CD14-positive monocyte (primary cell): ENCODE results near the gene TMEM236. TPM values are rescaled to one million over a fixed set of nuclear protein-coding genes. Genes with fewer than 3 reads are reported as not detected.

Source experiments
- DNase-seq, 3 donors: peaks; one replicate each; pipeline ENCODE4 v3.0.0-alpha.2; 2011 to 2022
- H2AFZ ChIP-seq: 2 replicates; pipeline ENCODE4 v1.6.0; 2012; ENCODE audit warnings: mild to moderate bottlenecking, low read depth, low read length, inconsistent platforms; ENCODE audit not compliant: insufficient read depth, poor library complexity, severe bottlenecking
- H3K27ac ChIP-seq, 2 donors: 1 replicate in 1 of 2; 2 replicates in 1 of 2; pipeline ENCODE4 v1.5.1; 2012 to 2013; ENCODE audit warnings: low read length in 2 of 2, control low read depth in 1 of 2, inconsistent platforms in 1 of 2, low read depth in 1 of 2, mild to moderate bottlenecking in 1 of 2
- H3K27me3 ChIP-seq, 2 donors: one replicate each; pipeline versions ENCODE4 v1.6.0 to v1.6.1; 2011 to 2013; ENCODE audit warnings: low read length in 2 of 2; ENCODE audit not compliant: control insufficient read depth in 2 of 2, insufficient read depth in 2 of 2
- H3K36me3 ChIP-seq, 2 donors: replicated peaks in 1 of 2; 1 replicate in 1 of 2; 2 replicates in 1 of 2; pipeline versions ENCODE4 v1.5.1 to v1.6.1; 2012 to 2013; ENCODE audit warnings: low read length in 2 of 2, control low read depth in 1 of 2, inconsistent platforms in 1 of 2, mild to moderate bottlenecking in 1 of 2; ENCODE audit not compliant: insufficient read depth in 2 of 2, control insufficient read depth in 1 of 2
- H3K4me1 ChIP-seq, 2 donors: 1 replicate in 1 of 2; 2 replicates in 1 of 2; pipeline versions ENCODE4 v1.5.1 to v1.6.1; 2012 to 2013; ENCODE audit warnings: low read length in 2 of 2, control low read depth in 1 of 2, inconsistent platforms in 1 of 2, mild to moderate bottlenecking in 1 of 2, moderate library complexity in 1 of 2; ENCODE audit not compliant: insufficient read depth in 2 of 2, control insufficient read depth in 1 of 2
- H3K4me2 ChIP-seq: replicated peaks from 2 replicates; pipeline ENCODE3; 2012; ENCODE audit warnings: low read length, moderate library complexity, mild to moderate bottlenecking; ENCODE audit not compliant: poor library complexity, severe bottlenecking; ENCODE audit errors: extremely low read depth
- H3K4me3 ChIP-seq, 3 experiments: fragments of 200-600 bp in 1 of 3; sonication (generic) in 1 of 3; replicated peaks in 1 of 3; 1 replicate in 2 of 3; 2 replicates in 1 of 3; pipeline ENCODE4 v1.5.1; 2011 to 2013; ENCODE audit warnings: low read length in 3 of 3, mild to moderate bottlenecking in 3 of 3, control low read depth in 2 of 3, low read depth in 2 of 3, inconsistent platforms in 1 of 3, moderate library complexity in 1 of 3
- H3K79me2 ChIP-seq: 2 replicates; pipeline ENCODE4 v1.6.0; 2012; ENCODE audit warnings: mild to moderate bottlenecking, control low read depth, inconsistent platforms, low read length, moderate library complexity; ENCODE audit not compliant: insufficient read depth
- H3K9ac ChIP-seq: 2 replicates; pipeline ENCODE4 v1.6.0; 2017; ENCODE audit warnings: low read length, mild to moderate bottlenecking; ENCODE audit not compliant: insufficient read depth, poor library complexity, severe bottlenecking
- H3K9me3 ChIP-seq, 2 donors: replicated peaks in 1 of 2; 1 replicate in 1 of 2; 2 replicates in 1 of 2; pipeline versions ENCODE4 v1.5.1 to v1.6.1; 2012 to 2013; ENCODE audit warnings: low read length in 2 of 2, control low read depth in 1 of 2; ENCODE audit not compliant: control insufficient read depth in 1 of 2, insufficient read depth in 1 of 2
- H4K20me1 ChIP-seq: 2 replicates; pipeline ENCODE4 v1.6.0; 2012; ENCODE audit warnings: mild to moderate bottlenecking, low read length, control low read depth, moderate library complexity; ENCODE audit not compliant: insufficient read depth
- H3K27ac Mint-ChIP-seq, 7 donors: one replicate each; pipeline ENCODE4 v1.8.0; 2020; ENCODE audit warnings: mild to moderate bottlenecking in 7 of 7, mixed read lengths in 7 of 7, moderate library complexity in 6 of 7, inconsistent platforms in 2 of 7
- H3K27me3 Mint-ChIP-seq, 3 donors: one replicate each; pipeline ENCODE4 v1.8.0; 2021 to 2022; ENCODE audit warnings: low read depth in 3 of 3, mild to moderate bottlenecking in 3 of 3, mixed read lengths in 3 of 3, moderate library complexity in 3 of 3, inconsistent platforms in 1 of 3
- H3K36me3 Mint-ChIP-seq, 2 donors: one replicate each; pipeline ENCODE4 v1.8.0; 2020; ENCODE audit warnings: mixed read lengths in 2 of 2, inconsistent platforms in 1 of 2, mild to moderate bottlenecking in 1 of 2
- H3K4me1 Mint-ChIP-seq: one replicate; pipeline ENCODE4 v1.8.0; 2020; ENCODE audit warnings: mild to moderate bottlenecking, mixed read lengths
- H3K4me3 Mint-ChIP-seq, 2 donors: one replicate each; pipeline ENCODE4 v1.8.0; 2020; ENCODE audit warnings: mild to moderate bottlenecking in 2 of 2, mixed read lengths in 2 of 2, moderate library complexity in 1 of 2
- H3K9me3 Mint-ChIP-seq, 7 donors: one replicate each; pipeline ENCODE4 v1.8.0; 2020 to 2022; ENCODE audit warnings: mixed read lengths in 7 of 7, mild to moderate bottlenecking in 6 of 7, moderate library complexity in 6 of 7, inconsistent platforms in 2 of 7
- WGBS: methylation state at CpG from one replicate; pipeline ENCODE4 v1.1.5; 2013; ENCODE audit warnings: missing lambda C conversion rate; ENCODE audit not compliant: insufficient coverage; 5-methylcytosine and 5-hydroxymethylcytosine counted together
- intact Hi-C, 2 donors: fragments of 100-400 bp; cut with micrococcal nuclease; formaldehyde crosslinking; loops; one replicate each; pipeline versions ENCODE4 v1.15.0 to v1.15.1; 2023
- polyA plus RNA-seq, 3 donors: library from polyadenylated mRNA; depleted of rRNA in 1 of 3; unstranded in 2 of 3; stranded (reverse) in 1 of 3; fragments of 300-500 nt in 2 of 3; fragments of >200 nt in 1 of 3; fragmentation: Illumina TruSeq in 2 of 3; gene quantifications; 1 replicate in 2 of 3; 2 replicates in 1 of 3; pipeline ENCODE4 v1.2.3, GENCODE V29; 2012 to 2021
- TF ChIP-seq, protein P1 (sequence below): fragments of 200-600 bp; IDR thresholded peaks from one replicate; pipeline ENCODE4 v1.8.0; 2022; ENCODE audit warnings: antibody characterized with exemption, mild to moderate bottlenecking

The TMEM236 gene
- polyA plus RNA-seq, 3 donors, result 0.08 TPM; not detected in 2

DNA sequence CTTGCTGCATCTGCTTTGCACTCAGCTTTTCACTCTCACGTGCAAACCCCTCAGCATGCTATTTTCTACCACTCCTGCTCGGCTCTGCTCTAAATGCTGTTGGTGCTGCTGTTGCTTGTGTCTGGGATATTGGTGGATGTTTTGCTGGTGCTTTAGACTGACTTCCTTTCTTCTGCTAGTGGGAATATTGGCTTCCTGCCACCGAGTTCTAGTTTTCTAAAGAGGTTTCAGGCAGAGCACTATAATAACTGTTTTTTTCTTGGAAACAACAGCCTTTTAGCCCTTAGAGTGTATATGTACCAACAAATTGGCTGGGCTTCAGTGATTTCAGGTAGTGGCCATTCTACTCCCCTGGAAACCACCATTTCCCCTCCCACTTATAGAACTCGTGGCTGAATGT, 27.8 kb downstream of the TMEM236 start:
- no peaks in the 10 kb centered on the region for H3K9me3 Mint-ChIP-seq
- 0% methylated on average over 1 of the region's 4 CpGs for WGBS
- no peak overlapping the region for H2AFZ ChIP-seq

DNA sequence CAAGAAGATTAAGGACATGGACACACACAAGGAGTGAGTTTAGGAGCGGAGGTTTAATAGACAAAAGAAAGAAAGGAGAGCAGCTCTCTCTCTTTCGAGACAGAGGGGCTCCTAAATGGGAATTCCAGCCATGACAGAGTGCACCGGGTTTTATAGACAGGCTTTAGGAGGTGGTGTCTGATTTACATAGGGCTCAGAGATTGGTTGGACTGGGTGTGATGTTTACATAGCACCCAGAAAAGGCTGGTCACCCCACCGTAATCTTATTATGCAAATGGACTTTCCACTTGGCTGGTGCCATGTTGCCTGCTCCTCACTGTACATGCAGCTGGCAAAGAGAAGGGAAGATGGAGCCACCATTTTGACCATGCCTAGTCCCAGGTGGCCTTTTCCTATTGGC, 28.7 kb downstream of the TMEM236 start:
- no peak overlapping the region for H3K4me3 ChIP-seq
- H3K9ac ChIP-seq, result no peak overlapping the region
- H3K36me3 ChIP-seq, result no peaks in the 10 kb centered on the region
- H3K4me2 ChIP-seq, result no peak overlapping the region
- no peak for DNase-seq
- H3K4me1 ChIP-seq, result peaks cover 27 to 29% of the 10 kb centered on the region in 2 donors
- Mint-ChIP-seq H3K27me3 (peaks cover 3 to 4% (median 3%) of the 10 kb centered on the region in 3 donors), H3K4me3 (no peak overlapping the region), H3K27ac (no peak overlapping the region), H3K4me1 (peaks cover 36% of the 10 kb centered on the region), H3K36me3 (no peaks in the 10 kb centered on the region), H3K9me3 (no peaks in the 10 kb centered on the region)
- H3K27ac ChIP-seq, result no peak overlapping the region
- no peaks in the 10 kb centered on the region for H4K20me1 ChIP-seq
- no peaks in the 10 kb centered on the region for H3K79me2 ChIP-seq
- no peaks in the 10 kb centered on the region for H3K9me3 ChIP-seq
- H2AFZ ChIP-seq, result no peak overlapping the region
- TF ChIP-seq, protein P1, sequence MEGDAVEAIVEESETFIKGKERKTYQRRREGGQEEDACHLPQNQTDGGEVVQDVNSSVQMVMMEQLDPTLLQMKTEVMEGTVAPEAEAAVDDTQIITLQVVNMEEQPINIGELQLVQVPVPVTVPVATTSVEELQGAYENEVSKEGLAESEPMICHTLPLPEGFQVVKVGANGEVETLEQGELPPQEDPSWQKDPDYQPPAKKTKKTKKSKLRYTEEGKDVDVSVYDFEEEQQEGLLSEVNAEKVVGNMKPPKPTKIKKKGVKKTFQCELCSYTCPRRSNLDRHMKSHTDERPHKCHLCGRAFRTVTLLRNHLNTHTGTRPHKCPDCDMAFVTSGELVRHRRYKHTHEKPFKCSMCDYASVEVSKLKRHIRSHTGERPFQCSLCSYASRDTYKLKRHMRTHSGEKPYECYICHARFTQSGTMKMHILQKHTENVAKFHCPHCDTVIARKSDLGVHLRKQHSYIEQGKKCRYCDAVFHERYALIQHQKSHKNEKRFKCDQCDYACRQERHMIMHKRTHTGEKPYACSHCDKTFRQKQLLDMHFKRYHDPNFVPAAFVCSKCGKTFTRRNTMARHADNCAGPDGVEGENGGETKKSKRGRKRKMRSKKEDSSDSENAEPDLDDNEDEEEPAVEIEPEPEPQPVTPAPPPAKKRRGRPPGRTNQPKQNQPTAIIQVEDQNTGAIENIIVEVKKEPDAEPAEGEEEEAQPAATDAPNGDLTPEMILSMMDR, result no peak
- intact Hi-C loops, result loop anchor here in 1 of 2 donors (10.0 kb wide), 1 partner anchor 54 kb away; no protein-coding TSS in a partner anchor
- WGBS, result 98% methylated on average over 3 of the region's 4 CpGs
- H3K27me3 ChIP-seq, result no peaks in the 10 kb centered on the region

More for the DNA sequence above, 27.8 kb downstream of the TMEM236 start:
- H3K79me2 ChIP-seq, result no peaks in the 10 kb centered on the region
- H3K36me3 ChIP-seq, result no peaks in the 10 kb centered on the region
- no peak for DNase-seq
- H3K4me1 Mint-ChIP-seq, result peaks cover 26% of the 10 kb centered on the region
- peaks cover 1 to 3% (median 3%) of the 10 kb centered on the region in 3 donors for H3K27me3 Mint-ChIP-seq
- H3K27ac ChIP-seq, result no peak overlapping the region
- no peak overlapping the region for H3K4me2 ChIP-seq
- TF ChIP-seq, protein P1, result no peak
- H3K27ac Mint-ChIP-seq, result peak overlapping the region in 2 of 7 donors; percentile 29 to 49
- no peak overlapping the region for H3K9ac ChIP-seq
- H3K36me3 Mint-ChIP-seq, result no peaks in the 10 kb centered on the region
- intact Hi-C loops, result loop anchor here in 1 of 2 donors (10.0 kb wide), 1 partner anchor 55 kb away; no protein-coding TSS in a partner anchor
- H3K9me3 ChIP-seq, result no peaks in the 10 kb centered on the region
- no peak overlapping the region for H3K4me3 ChIP-seq
- H3K4me1 ChIP-seq, result peaks cover 19% of the 10 kb centered on the region in 2 donors
- no peak overlapping the region for H3K4me3 Mint-ChIP-seq
- no peaks in the 10 kb centered on the region for H3K27me3 ChIP-seq
- no peaks in the 10 kb centered on the region for H4K20me1 ChIP-seq
